Measurements from ENCODE around the gene GREB1L.

Gene GREB1L

DNA sequence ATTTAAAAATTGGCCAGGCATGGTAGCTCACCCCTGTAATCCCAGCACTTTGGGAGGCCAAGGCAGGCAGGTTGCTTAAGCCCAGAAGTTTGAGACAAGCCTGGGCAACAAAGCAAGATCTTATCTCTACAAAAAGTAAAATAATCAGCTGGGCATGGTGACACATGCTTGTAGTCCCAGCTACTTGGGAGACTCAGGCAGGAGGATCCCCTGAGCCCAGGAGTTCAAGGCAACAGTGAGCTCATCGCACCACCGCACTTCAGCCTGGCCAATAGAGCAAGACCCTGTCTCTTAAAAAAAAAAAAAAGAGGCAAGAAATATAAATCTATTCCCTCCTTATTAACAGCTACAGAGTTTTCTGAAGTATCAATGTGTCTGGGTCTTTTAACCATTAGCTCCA lies 306.6 kb downstream of the GREB1L start:
- no peak overlapping the region for H3K4me3 ChIP-seq (ENCODE audit: low read depth, low read length)
- TF ChIP-seq, protein P1, sequence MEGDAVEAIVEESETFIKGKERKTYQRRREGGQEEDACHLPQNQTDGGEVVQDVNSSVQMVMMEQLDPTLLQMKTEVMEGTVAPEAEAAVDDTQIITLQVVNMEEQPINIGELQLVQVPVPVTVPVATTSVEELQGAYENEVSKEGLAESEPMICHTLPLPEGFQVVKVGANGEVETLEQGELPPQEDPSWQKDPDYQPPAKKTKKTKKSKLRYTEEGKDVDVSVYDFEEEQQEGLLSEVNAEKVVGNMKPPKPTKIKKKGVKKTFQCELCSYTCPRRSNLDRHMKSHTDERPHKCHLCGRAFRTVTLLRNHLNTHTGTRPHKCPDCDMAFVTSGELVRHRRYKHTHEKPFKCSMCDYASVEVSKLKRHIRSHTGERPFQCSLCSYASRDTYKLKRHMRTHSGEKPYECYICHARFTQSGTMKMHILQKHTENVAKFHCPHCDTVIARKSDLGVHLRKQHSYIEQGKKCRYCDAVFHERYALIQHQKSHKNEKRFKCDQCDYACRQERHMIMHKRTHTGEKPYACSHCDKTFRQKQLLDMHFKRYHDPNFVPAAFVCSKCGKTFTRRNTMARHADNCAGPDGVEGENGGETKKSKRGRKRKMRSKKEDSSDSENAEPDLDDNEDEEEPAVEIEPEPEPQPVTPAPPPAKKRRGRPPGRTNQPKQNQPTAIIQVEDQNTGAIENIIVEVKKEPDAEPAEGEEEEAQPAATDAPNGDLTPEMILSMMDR (IDR thresholded peaks at IDR 0.05; ENCODE audit: low read depth, low read length): no peak

DNA sequence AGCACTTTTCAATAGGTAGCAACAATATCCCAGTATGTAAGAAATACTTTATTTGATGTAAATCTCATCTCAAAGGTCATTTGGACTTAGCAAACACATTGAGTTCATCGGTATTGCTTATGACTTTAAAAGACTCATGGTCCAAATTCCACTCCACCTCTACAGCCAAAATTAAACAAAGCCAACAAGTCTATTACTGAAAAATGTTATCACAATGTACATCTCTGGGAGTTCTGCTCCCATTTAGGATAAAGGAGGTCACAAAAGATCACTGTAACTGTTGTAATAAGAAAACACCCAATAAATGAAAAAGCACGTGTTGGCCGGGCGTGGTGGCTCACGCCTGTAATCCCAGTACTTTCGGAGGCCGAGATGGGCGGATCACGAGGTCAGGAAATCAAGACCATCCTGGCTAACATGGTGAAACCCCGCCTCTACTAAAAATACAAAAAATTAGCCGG lies 308.5 kb downstream of the GREB1L start:
- TF ChIP-seq, protein P1 (IDR thresholded peaks at IDR 0.05; ENCODE audit: low read depth, low read length): no peak
- no peak overlapping the region for H3K4me3 ChIP-seq (ENCODE audit: low read depth, low read length)

DNA sequence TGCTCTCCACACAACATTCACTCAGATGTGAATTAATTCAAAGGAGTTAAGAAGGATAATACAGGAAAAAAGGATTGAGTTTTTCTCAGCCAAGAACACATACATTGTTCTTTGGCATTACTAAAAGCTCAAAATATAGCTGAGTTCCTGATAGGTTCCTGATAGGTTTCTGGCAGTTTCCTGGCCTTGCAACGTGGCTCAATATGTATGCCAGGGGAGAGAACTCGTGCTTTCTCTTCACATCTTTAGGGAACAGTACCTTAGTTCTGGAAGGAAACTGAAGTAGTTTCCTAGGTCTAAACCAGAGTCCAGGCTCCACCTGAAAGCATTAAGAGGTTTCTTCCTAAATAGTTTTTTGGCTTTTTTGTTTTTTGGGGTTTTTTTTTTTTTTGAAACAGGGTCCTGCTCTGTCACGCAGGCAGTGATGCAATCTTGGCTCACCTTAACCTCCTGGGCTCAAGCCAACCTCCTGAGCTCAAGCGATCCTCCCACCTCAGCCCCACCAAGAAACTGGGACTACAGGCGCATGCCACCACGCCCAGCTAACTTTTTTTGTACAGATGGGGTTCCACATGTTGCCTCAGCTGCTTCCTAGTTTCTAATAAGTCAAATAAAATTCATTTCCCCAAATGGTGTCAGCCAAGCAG lies 315.7 kb downstream of the GREB1L start:
- TF ChIP-seq, protein P1 (IDR thresholded peaks at IDR 0.05; ENCODE audit: low read depth, low read length): no peak
- H3K4me3 ChIP-seq (ENCODE audit: low read depth, low read length): no peak overlapping the region

DNA sequence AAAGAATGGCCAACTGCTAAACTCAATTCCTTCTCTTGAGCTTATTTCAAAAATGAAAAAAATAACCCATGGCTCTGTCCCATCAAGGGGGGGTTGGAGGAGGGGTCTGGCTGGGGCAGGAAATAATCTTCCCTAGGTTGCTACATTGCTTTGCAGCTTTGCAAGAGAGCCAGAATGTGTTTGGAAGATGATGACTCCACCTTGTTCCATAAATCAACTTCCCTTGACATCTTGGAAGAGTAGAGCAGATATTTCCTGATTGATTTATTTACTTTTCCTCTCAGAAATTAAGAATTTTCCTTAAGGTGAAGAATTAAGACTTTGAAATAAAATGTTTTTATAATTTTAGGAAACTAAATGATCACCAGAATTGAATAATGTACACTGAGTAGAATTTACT lies 317.2 kb downstream of the GREB1L start:
- H3K4me3 ChIP-seq (ENCODE audit: low read depth, low read length): no peak overlapping the region
- TF ChIP-seq, protein P1 (IDR thresholded peaks at IDR 0.05; ENCODE audit: low read depth, low read length): no peak

DNA sequence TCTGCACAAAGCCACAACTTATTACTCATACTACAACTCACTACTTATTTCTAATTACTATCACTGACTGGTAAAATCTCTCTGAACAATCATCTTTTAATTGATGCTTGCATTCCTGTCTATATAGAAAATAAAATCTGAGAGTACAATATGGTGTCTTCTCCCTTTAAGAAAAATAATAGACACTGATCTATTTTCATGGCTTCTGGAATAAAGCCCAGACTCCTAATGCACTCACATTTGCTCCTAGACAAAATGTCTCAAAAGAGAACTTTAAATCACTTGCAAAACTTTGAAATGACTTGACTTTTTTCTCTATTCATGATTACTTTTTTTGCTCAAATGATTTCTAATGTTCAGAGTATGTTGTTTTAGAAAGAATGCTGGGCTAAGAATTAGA lies 329.7 kb downstream of the GREB1L start:
- H3K4me3 ChIP-seq (ENCODE audit: low read depth, low read length): no peak overlapping the region
- TF ChIP-seq, protein P1 (IDR thresholded peaks at IDR 0.05; ENCODE audit: low read depth, low read length): no peak
